Astrocyte (in vitro differentiated cells and primary cell): Measurements from ENCODE around the gene OR4C46.

ENCODE experiments used
- CTCF ChIP-seq: IDR thresholded peaks from 2 replicates; pipeline ENCODE4 v1.5.1; 2011; ENCODE audit warnings: low read depth, mild to moderate bottlenecking, inconsistent platforms, low read length, moderate library complexity; ENCODE audit not compliant: insufficient read depth
- EZH2 ChIP-seq: IDR thresholded peaks from 2 replicates; pipeline ENCODE4 v1.6.1; 2012; ENCODE audit warnings: mild to moderate bottlenecking, low read length, inconsistent platforms; ENCODE audit not compliant: insufficient read depth

DNA sequence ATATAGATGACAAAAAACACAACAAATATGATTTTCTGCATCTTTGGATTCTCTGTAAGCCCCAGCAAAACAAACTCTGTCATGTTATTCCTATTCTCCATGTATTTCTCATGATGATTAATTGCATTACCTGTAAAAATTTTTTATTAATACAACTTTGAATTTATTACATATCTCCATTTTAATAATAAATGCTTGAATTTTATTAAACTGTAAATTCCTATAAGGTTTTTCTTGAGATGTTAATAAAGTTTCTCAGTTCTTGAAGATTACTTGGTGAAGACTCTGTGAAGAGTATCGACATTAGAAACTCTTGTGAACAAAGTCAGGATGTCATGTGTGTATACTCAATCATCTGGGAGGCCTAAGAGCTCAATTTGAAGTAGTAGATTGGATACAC is at the start of gene OR4C46:
- TF ChIP-seq CTCF (no peak), EZH2 (no peak)
